PFSK-1 (cell line): ENCODE measurements around the gene APPL2.

Experiments
- FOXP2 ChIP-seq: optimal IDR thresholded peaks from 2 replicates; pipeline ENCODE3; 2011; ENCODE audit warnings: borderline replicate concordance, control low read depth, inconsistent platforms; ENCODE audit not compliant: insufficient read depth; ENCODE audit errors: extremely low read length, extremely low read depth
- POLR2AphosphoS5 ChIP-seq: IDR thresholded peaks from 2 replicates; pipeline ENCODE4 v1.6.1; 2012; ENCODE audit warnings: low read depth, mild to moderate bottlenecking, control low read depth, low read length, moderate library complexity
- SIN3A ChIP-seq: IDR thresholded peaks from 2 replicates; pipeline ENCODE4 v1.6.1; 2012; ENCODE audit warnings: mild to moderate bottlenecking, low read length, moderate library complexity, borderline replicate concordance; ENCODE audit not compliant: insufficient read depth
- TAF1 ChIP-seq: IDR thresholded peaks from 2 replicates; pipeline ENCODE4 v1.6.1; 2012; ENCODE audit warnings: low read length, control low read depth, borderline replicate concordance; ENCODE audit not compliant: insufficient read depth
- TF ChIP-seq, protein P1 (sequence below), 2 experiments: IDR thresholded peaks; 2 replicates each; pipeline versions ENCODE4 v1.6.1 to v1.8.0; 2011 to 2012; ENCODE audit warnings: low read depth in 2 of 2, low read length in 2 of 2, control low read depth in 1 of 2, inconsistent platforms in 1 of 2, mild to moderate bottlenecking in 1 of 2, moderate library complexity in 1 of 2; ENCODE audit not compliant: insufficient read depth in 1 of 2

Gene APPL2

DNA sequence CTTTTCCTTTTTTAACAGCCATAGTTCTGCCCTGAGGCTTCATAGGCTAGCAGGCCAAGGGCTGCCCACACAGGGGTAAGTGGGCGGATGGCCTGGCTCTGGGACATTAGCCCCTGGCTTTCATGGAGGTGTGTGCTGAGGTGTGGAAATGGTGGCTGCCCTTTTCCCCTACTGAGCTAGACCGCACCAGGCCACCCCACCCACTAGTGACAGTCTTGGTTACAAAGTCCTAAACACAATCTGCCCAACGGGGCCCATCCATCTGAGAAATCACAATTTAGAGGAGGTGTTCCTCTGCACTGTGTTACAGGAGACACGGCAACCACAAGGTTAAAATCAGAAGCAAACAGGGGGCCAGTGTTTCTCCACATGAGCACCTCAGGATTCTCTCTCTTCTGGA, 35.6 kb downstream of the APPL2 start:
- TF ChIP-seq, protein P1, sequence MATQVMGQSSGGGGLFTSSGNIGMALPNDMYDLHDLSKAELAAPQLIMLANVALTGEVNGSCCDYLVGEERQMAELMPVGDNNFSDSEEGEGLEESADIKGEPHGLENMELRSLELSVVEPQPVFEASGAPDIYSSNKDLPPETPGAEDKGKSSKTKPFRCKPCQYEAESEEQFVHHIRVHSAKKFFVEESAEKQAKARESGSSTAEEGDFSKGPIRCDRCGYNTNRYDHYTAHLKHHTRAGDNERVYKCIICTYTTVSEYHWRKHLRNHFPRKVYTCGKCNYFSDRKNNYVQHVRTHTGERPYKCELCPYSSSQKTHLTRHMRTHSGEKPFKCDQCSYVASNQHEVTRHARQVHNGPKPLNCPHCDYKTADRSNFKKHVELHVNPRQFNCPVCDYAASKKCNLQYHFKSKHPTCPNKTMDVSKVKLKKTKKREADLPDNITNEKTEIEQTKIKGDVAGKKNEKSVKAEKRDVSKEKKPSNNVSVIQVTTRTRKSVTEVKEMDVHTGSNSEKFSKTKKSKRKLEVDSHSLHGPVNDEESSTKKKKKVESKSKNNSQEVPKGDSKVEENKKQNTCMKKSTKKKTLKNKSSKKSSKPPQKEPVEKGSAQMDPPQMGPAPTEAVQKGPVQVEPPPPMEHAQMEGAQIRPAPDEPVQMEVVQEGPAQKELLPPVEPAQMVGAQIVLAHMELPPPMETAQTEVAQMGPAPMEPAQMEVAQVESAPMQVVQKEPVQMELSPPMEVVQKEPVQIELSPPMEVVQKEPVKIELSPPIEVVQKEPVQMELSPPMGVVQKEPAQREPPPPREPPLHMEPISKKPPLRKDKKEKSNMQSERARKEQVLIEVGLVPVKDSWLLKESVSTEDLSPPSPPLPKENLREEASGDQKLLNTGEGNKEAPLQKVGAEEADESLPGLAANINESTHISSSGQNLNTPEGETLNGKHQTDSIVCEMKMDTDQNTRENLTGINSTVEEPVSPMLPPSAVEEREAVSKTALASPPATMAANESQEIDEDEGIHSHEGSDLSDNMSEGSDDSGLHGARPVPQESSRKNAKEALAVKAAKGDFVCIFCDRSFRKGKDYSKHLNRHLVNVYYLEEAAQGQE (IDR thresholded peaks at IDR 0.05; ENCODE audit: insufficient read depth in 1 of 2, low read depth in 2 of 2, low read length in 2 of 2) = no peak
- TF ChIP-seq TAF1 (no peak), FOXP2 (no peak), POLR2AphosphoS5 (no peak), SIN3A (no peak)

DNA sequence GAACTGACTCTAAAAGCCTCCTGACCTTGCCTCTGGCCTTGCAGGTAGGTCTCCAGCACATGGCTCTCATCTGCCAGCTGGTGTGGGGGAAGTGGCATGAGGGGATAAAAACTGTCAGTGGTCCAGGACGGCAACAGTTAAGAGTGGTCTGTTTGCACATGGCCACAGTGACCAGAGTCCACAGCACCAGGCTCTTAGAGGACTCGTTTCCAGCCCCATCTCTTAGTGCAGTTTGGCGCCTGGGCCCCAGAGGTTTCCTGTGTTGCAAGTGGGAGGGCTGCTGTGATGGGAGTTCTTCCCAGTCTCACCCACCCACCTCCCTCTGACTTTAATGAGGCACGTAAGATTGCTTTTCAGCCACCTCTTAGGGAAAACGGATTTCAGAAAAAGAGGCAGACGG, 37.0 kb downstream of the APPL2 start:
- TF ChIP-seq FOXP2 (no peak), TAF1 (no peak), POLR2AphosphoS5 (no peak), SIN3A (no peak)
- TF ChIP-seq, protein P1 (IDR thresholded peaks at IDR 0.05; ENCODE audit: insufficient read depth in 1 of 2, low read depth in 2 of 2, low read length in 2 of 2) = no peak

DNA sequence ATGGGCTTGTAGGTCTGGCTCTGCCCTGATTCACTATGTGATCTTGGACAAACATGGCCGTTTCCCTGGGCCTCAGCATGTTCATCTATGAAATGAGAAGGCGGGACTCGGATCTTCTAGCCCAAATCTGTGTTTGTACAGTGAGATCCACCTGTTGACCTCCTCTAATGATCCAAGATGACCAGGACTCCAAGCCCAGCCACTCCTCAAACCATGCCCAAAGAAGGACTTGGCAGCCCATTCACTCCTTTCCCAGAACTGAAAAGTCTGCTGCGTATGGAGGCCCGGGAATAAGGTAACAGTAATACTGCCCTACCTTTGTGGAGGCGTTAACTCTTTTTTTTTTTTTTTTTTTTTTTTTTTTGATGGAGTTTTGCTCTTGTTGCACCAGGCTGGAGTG, 39.9 kb downstream of the APPL2 start:
- TF ChIP-seq FOXP2 = no peak

DNA sequence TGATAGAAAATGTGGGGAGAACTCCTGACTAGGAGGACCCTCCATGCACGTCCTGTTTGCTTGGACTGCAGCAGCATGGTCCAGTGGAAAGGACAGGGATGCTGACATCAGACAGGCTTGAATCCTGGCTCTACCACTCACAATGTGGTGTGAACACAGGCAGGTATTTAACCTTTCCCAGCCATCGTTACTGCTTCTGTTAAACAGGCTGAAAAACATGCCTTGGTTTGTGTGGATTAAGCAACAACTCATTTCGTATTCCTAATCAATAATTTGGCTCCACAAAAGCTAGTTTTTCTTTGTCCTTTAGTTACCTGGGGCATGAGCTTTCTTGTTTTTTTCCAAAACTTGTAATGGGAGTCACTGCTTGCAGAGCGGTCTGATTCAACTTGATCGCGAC, 41.0 kb downstream of the APPL2 start:
- TF ChIP-seq FOXP2 (no peak), TAF1 (no peak), SIN3A (no peak), POLR2AphosphoS5 (no peak)
- TF ChIP-seq, protein P1 (IDR thresholded peaks at IDR 0.05; ENCODE audit: insufficient read depth in 1 of 2, low read depth in 2 of 2, low read length in 2 of 2) = no peak

DNA sequence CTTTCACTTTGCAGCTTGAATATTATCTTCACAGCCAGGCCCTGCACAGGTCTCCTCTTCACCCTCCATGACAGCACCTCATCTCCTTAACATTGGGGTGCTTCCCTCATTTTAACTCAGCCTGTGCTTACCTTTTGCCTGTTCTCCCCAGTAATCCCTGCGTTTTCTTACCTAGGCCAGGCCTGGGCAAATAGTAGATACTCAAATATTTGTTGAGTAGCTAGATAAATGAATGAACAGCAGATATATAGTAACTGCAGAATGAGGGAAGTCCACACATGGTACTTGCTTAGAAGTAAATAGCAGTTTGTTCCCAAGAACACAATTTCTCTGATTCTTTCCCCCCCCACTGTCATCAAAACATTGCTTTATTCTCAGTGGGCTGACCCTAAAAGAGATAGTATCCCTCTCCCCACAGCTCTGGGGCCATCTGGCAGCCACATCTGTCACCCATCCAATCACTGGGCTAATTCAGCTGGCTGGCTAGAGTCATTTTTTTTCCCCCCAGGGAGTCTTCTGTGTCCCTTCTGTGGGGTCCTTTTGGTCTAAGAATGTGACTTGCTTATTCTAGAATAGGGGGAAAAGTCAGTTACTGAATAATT, 43.2 kb downstream of the APPL2 start:
- TF ChIP-seq TAF1 (no peak), FOXP2 (no peak), SIN3A (no peak), POLR2AphosphoS5 (no peak)
- TF ChIP-seq, protein P1 (IDR thresholded peaks at IDR 0.05; ENCODE audit: insufficient read depth in 1 of 2, low read depth in 2 of 2, low read length in 2 of 2) = no peak
